Activated B cell treated with CpG ODN at 0.5 μM for 24 hours (primary cell): Measurements from ENCODE around the gene FLT1. TPM values are rescaled to one million over a fixed set of nuclear protein-coding genes. Genes with fewer than 3 reads are reported as not detected.

Source experiments
- ATAC-seq: fragments of 200-7000 bp; cut with Tn5 transposase; one replicate; pipeline ENCODE4 v1.10.0; 2021; ENCODE audit warnings: low read depth, mild to moderate bottlenecking, moderate library complexity
- CTCF ChIA-PET: fragments of 350-600 bp; sonication (Branson Sonifier 250); formaldehyde crosslinking; loops from one replicate; lab custom pipeline; 2021; ENCODE audit warnings: antibody characterized with exemption; lab: Charles Lee
- POLR2A ChIA-PET: fragments of 350-600 bp; sonication (Branson Sonifier 250); formaldehyde crosslinking; loops from one replicate; lab custom pipeline; 2021; ENCODE audit warnings: antibody characterized with exemption; lab: Charles Lee
- DNase-seq: peaks from one replicate; pipeline ENCODE4 v3.0.0; 2022
- H3K27ac Mint-ChIP-seq: one replicate; pipeline ENCODE4 v1.8.0; 2020; ENCODE audit warnings: mixed read lengths
- H3K27me3 Mint-ChIP-seq: one replicate; pipeline ENCODE4 v1.8.0; 2021; ENCODE audit warnings: mixed read lengths
- H3K36me3 Mint-ChIP-seq: one replicate; pipeline ENCODE4 v1.8.0; 2021; ENCODE audit warnings: low read depth, mixed read lengths
- H3K4me1 Mint-ChIP-seq: one replicate; pipeline ENCODE4 v1.8.0; 2021; ENCODE audit warnings: mixed read lengths
- H3K4me3 Mint-ChIP-seq: one replicate; pipeline ENCODE4 v1.8.0; 2020; ENCODE audit warnings: mild to moderate bottlenecking, mixed read lengths
- H3K9me3 Mint-ChIP-seq: one replicate; pipeline ENCODE4 v1.8.0; 2020; ENCODE audit warnings: mixed read lengths
- intact Hi-C: fragments of 100-400 bp; cut with micrococcal nuclease; formaldehyde crosslinking; loops from one replicate; pipeline ENCODE4 v1.15.1; 2024
- total RNA-seq: library from RNA; stranded (reverse); gene quantifications from 2 replicates; pipeline ENCODE4 v1.2.3, GENCODE V29; 2022
- TF ChIP-seq, protein P1 (sequence below): fragments of 200-600 bp; IDR thresholded peaks from one replicate; pipeline ENCODE4 v1.8.0; 2022; ENCODE audit warnings: antibody characterized with exemption, mild to moderate bottlenecking

Gene FLT1
- total RNA-seq, 1 donor from 2014 or later, result 1.3 TPM

DNA sequence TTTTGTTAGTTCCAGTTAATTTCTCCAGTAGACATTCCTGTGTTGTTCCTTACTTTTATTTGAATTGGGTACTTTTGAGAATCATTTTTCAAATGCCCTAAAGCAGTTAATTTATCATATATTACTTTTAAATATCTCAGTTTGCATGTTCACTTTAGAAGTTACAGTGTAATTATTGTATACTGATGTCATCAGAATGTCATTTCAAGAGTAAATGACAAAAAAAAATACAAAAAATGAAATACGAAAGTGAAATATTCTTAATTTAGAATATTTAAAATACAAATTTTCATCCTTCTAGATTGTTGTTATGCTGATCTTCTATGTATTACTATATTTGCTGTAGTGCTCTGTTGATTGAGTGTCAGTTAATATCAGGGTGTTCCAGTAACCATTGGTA, 242.4 kb downstream of the FLT1 start:
- intact Hi-C loops, result loop anchor here (2.0 kb wide), 1 partner anchor 16 kb away; no protein-coding TSS in a partner anchor

DNA sequence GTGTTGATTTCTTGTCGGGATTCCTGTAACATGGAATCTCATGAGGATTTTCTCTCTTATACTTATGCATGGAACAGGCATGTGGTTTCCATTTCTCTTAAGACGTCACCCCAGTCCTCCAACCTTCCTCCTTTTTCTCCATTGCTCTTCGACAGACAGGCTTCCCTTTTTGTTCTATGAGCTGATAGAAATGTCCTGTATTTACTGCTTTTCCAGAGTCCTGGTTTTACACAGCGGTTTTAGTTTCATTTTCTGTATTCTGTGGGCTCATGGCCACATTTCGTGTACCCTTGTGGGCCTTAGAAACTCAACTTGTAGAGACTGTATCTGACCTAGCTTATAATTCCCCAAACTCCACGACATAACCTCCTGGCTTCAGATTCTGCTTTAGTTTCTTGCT, 243.5 kb downstream of the FLT1 start:
- Mint-ChIP-seq H3K4me3 (peak overlapping the region; percentile 38), H3K36me3 (peaks cover 65% of the 10 kb centered on the region), H3K4me1 (peaks cover 79% of the 10 kb centered on the region), H3K27ac (peak overlapping the region; percentile 71), H3K27me3 (no peaks in the 10 kb centered on the region), H3K9me3 (peaks cover 6% of the 10 kb centered on the region)
- TF ChIP-seq, protein P1, sequence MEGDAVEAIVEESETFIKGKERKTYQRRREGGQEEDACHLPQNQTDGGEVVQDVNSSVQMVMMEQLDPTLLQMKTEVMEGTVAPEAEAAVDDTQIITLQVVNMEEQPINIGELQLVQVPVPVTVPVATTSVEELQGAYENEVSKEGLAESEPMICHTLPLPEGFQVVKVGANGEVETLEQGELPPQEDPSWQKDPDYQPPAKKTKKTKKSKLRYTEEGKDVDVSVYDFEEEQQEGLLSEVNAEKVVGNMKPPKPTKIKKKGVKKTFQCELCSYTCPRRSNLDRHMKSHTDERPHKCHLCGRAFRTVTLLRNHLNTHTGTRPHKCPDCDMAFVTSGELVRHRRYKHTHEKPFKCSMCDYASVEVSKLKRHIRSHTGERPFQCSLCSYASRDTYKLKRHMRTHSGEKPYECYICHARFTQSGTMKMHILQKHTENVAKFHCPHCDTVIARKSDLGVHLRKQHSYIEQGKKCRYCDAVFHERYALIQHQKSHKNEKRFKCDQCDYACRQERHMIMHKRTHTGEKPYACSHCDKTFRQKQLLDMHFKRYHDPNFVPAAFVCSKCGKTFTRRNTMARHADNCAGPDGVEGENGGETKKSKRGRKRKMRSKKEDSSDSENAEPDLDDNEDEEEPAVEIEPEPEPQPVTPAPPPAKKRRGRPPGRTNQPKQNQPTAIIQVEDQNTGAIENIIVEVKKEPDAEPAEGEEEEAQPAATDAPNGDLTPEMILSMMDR, result no peak
- DNase-seq (no peak), ATAC-seq (no peak)
- POLR2A ChIA-PET, result no interaction called here
- intact Hi-C loops, result no loop called here
- CTCF ChIA-PET, result no interaction called here

More for the DNA sequence above, 242.4 kb downstream of the FLT1 start:
- Mint-ChIP-seq H3K4me1 (peaks cover 71% of the 10 kb centered on the region), H3K36me3 (peaks cover 63% of the 10 kb centered on the region), H3K9me3 (peaks cover 2% of the 10 kb centered on the region), H3K4me3 (no peak overlapping the region), H3K27ac (no peak overlapping the region), H3K27me3 (no peaks in the 10 kb centered on the region)
- TF ChIP-seq, protein P1, result no peak
- no peak for ATAC-seq
- DNase-seq, result no peak
- CTCF ChIA-PET, result no interaction called here
- POLR2A ChIA-PET, result no interaction called here

GRCh38 chr13:28250542-28250941, 244.4 kb downstream of the FLT1 start:
- no peak overlapping the region for H3K4me3 Mint-ChIP-seq

More at GRCh38 chr13:28250542-28250941, 244.4 kb downstream of the FLT1 start:
- TF ChIP-seq, protein P1, result no peak
- no peaks in the 10 kb centered on the region for H3K27me3 Mint-ChIP-seq
- H3K4me1 Mint-ChIP-seq, result peaks cover 85% of the 10 kb centered on the region
- DNase-seq (no peak), ATAC-seq (no peak)
- intact Hi-C loops, result no loop called here
- ChIA-PET POLR2A (interaction anchor here (0.6 to 0.7 kb wide), 2 partner anchors 13 to 32 kb away, joined by 3 to 4 read pairs; no protein-coding TSS in a partner anchor), CTCF (no interaction called here)
- no peak overlapping the region for H3K27ac Mint-ChIP-seq
- H3K9me3 Mint-ChIP-seq, result peaks cover 8% of the 10 kb centered on the region
- H3K36me3 Mint-ChIP-seq, result peaks cover 65% of the 10 kb centered on the region

Other genes starting within 250 kb of the FLT1 start
- gene POMP, start 164.0 kb upstream of the FLT1 start, total RNA-seq, result 54.0 and 56.0 TPM in 2 replicates
- 8.6 and 11.8 TPM in 2 replicates for gene SLC46A3, start 223.8 kb upstream of the FLT1 start, total RNA-seq